Endothelial cell of umbilical vein (primary cell): ENCODE data around the gene USP35. TPM values are rescaled to one million over a fixed set of nuclear protein-coding genes. Genes with fewer than 3 reads are reported as not detected.

ENCODE experiments used
- BruUV-seq: library from RNA; stranded (reverse); fragments of 400-500 nt; replicated peaks from 2 replicates; lab custom pipeline; 2021; lab: Mats Ljungman, UMichigan
- CTCF ChIA-PET: fragments of 300-600, 350-600 bp; sonication (Branson Sonifier 250); formaldehyde crosslinking; loops from one replicate; lab custom pipeline; 2021; ENCODE audit warnings: antibody characterized with exemption, inconsistent platforms; lab: Charles Lee
- POLR2A ChIA-PET: fragments of 300-600, 350-600 bp; sonication (Branson Sonifier 250); formaldehyde crosslinking; loops from one replicate; lab custom pipeline; 2021; ENCODE audit warnings: antibody characterized with exemption, inconsistent platforms; lab: Charles Lee
- DNase-seq: peaks from one replicate; pipeline ENCODE4 v3.0.0-alpha.2; 2011; ENCODE audit warnings: low read depth, low spot score
- FAIRE-seq: peaks from 2 replicates; lab custom pipeline; 2011; peaks lifted over from hg19 to GRCh38; lab: Jason Lieb, UNC
- H2AFZ ChIP-seq: 2 replicates; pipeline ENCODE4 v1.6.0; 2012; ENCODE audit warnings: low read depth, low read length, control low read depth, inconsistent platforms
- H3K27ac ChIP-seq: 2 replicates; pipeline ENCODE4 v1.5.1; 2011; ENCODE audit warnings: low read depth, mild to moderate bottlenecking, control low read depth, low read length, moderate library complexity; ENCODE audit not compliant: insufficient read depth
- H3K27me3 ChIP-seq, 2 experiments: 2 replicates each; pipeline versions ENCODE4 v1.6.0 to v1.6.1; 2011; ENCODE audit warnings: low read length in 2 of 2, mixed read lengths in 1 of 2; ENCODE audit not compliant: control insufficient read depth in 2 of 2, insufficient read depth in 2 of 2
- H3K36me3 ChIP-seq, 2 experiments: 2 replicates in 1 of 2; 3 replicates in 1 of 2; pipeline ENCODE4 v1.5.1; 2011; ENCODE audit warnings: low read length in 2 of 2, mild to moderate bottlenecking in 1 of 2, moderate library complexity in 1 of 2; ENCODE audit not compliant: control insufficient read depth in 2 of 2, insufficient read depth in 2 of 2; ENCODE audit errors: extremely low read depth in 1 of 2
- H3K4me1 ChIP-seq: 3 replicates; pipeline ENCODE4 v1.5.1; 2011; ENCODE audit warnings: mild to moderate bottlenecking, low read length; ENCODE audit not compliant: control insufficient read depth, insufficient read depth; ENCODE audit errors: extremely low read depth
- H3K4me2 ChIP-seq: 2 replicates; pipeline ENCODE4 v1.6.1; 2011; ENCODE audit warnings: low read length, control low read depth, mixed read lengths; ENCODE audit not compliant: insufficient read depth
- H3K4me3 ChIP-seq, 3 experiments: fragments of 200-600 bp in 1 of 3; sonication (generic), shearing (Covaris generic) in 1 of 3; replicated peaks in 1 of 3; 2 replicates each; pipeline ENCODE4 v1.5.1; 2011 to 2016; ENCODE audit warnings: control low read depth in 3 of 3, low read length in 3 of 3, mild to moderate bottlenecking in 2 of 3, inconsistent platforms in 1 of 3, low read depth in 1 of 3, moderate library complexity in 1 of 3; ENCODE audit not compliant: insufficient read depth in 1 of 3
- H3K79me2 ChIP-seq: 2 replicates; pipeline ENCODE4 v1.6.0; 2012; ENCODE audit warnings: low read length, inconsistent platforms; ENCODE audit not compliant: control insufficient read depth, insufficient read depth
- H3K9ac ChIP-seq: replicated peaks from 2 replicates; pipeline ENCODE3; 2011; ENCODE audit warnings: low read length, control low read depth; ENCODE audit not compliant: insufficient read depth; ENCODE audit errors: extremely low read depth
- H3K9me1 ChIP-seq: replicated peaks from 3 replicates; pipeline ENCODE4 v1.6.0; 2011; ENCODE audit warnings: mild to moderate bottlenecking, low read length; ENCODE audit not compliant: control insufficient read depth, insufficient read depth; ENCODE audit errors: extremely low read depth
- H3K9me3 ChIP-seq: replicated peaks from 2 replicates; pipeline ENCODE4 v1.5.1; 2012; ENCODE audit warnings: low read length, inconsistent platforms; ENCODE audit not compliant: control insufficient read depth, insufficient read depth
- H4K20me1 ChIP-seq: replicated peaks from 2 replicates; pipeline ENCODE3; 2011; ENCODE audit warnings: mild to moderate bottlenecking, low read length; ENCODE audit not compliant: control insufficient read depth, insufficient read depth; ENCODE audit errors: extremely low read depth
- CTCF ChIP-seq, 2 donors: IDR thresholded peaks; 1 replicate in 1 of 2; 2 replicates in 1 of 2; pipeline ENCODE4 v1.5.1; 2011; ENCODE audit warnings: low read length in 2 of 2, mild to moderate bottlenecking in 2 of 2, moderate library complexity in 2 of 2, control low read depth in 1 of 2, inconsistent platforms in 1 of 2, low read depth in 1 of 2; ENCODE audit not compliant: insufficient read depth in 1 of 2; ENCODE audit errors: extremely low read depth in 1 of 2
- EZH2 ChIP-seq: IDR thresholded peaks from 2 replicates; pipeline ENCODE4 v1.6.1; 2012; ENCODE audit warnings: borderline replicate concordance, low read depth, mild to moderate bottlenecking, moderate library complexity, low read length, inconsistent platforms; ENCODE audit not compliant: severe bottlenecking
- FOS ChIP-seq: IDR thresholded peaks from 2 replicates; pipeline ENCODE4 v1.6.1; 2011; ENCODE audit warnings: mild to moderate bottlenecking, low read length, moderate library complexity, borderline replicate concordance; ENCODE audit not compliant: insufficient read depth
- GATA2 ChIP-seq: IDR thresholded peaks from 2 replicates; pipeline ENCODE4 v1.7.0; 2011; ENCODE audit warnings: low read depth, mild to moderate bottlenecking, moderate library complexity, mixed read lengths, low read length; ENCODE audit not compliant: insufficient read length, insufficient read depth
- JUN ChIP-seq: IDR thresholded peaks from 2 replicates; pipeline ENCODE4 v1.6.1; 2011; ENCODE audit warnings: borderline replicate concordance, low read depth; ENCODE audit not compliant: insufficient read length, insufficient read depth
- MAX ChIP-seq: IDR thresholded peaks from 2 replicates; pipeline ENCODE4 v1.6.1; 2011; ENCODE audit not compliant: insufficient read depth, insufficient read length
- MYC ChIP-seq: IDR thresholded peaks from one replicate; pipeline ENCODE4 v1.6.1; 2011; ENCODE audit warnings: mild to moderate bottlenecking, low read depth, low read length
- POLR2A ChIP-seq: IDR thresholded peaks from 2 replicates; pipeline ENCODE4 v1.6.1; 2012; ENCODE audit warnings: low read depth, mild to moderate bottlenecking, control low read depth, low read length
- POLR2AphosphoS5 ChIP-seq: IDR thresholded peaks from 2 replicates; pipeline ENCODE4 v1.6.1; 2012; ENCODE audit warnings: low read depth, mild to moderate bottlenecking, control low read depth, low read length, moderate library complexity; ENCODE audit not compliant: insufficient read depth
- dilution Hi-C: fragments of 300-500 bp; cut with MboI; formaldehyde crosslinking; loops from one replicate; pipeline ENCODE4 v1.15.0; 2019; ENCODE audit warnings: low sequenced_read_pairs; ENCODE audit not compliant: extremely low pct_ligation_motif_present
- intact Hi-C: fragments of 100-400 bp; cut with micrococcal nuclease; formaldehyde crosslinking; loops from one replicate; pipeline ENCODE4 v1.10.0; 2022
- polyA plus RNA-seq, 4 experiments: library from polyadenylated mRNA; depleted of rRNA in 3 of 4; stranded (reverse) in 3 of 4; unstranded in 1 of 4; fragments of >200 nt; gene quantifications; 2 replicates each; pipeline versions ENCODE4 v1.2.1 to v1.2.3, GENCODE V29; 2011 to 2012; ENCODE audit warnings: missing spikeins in 1 of 4
- total RNA-seq: library from RNA; stranded (reverse); gene quantifications from 2 replicates; pipeline ENCODE4 v1.2.3, GENCODE V29; 2021

Gene USP35
- total and polyA plus RNA-seq, 2 donors (not counting 3 experiments of a cell fraction or from before 2014, with no cell fraction given), result 8.9 to 12.4 TPM

- Histone ChIP-seq H3K79me2 (no peaks in the 10 kb centered on the region), H3K4me2 (no peak overlapping the region), H3K4me1 (no peaks in the 10 kb centered on the region), H4K20me1 (no peaks in the 10 kb centered on the region), H3K27ac (no peak overlapping the region), H3K27me3 (no peaks in the 10 kb centered on the region), H3K9me1 (no peaks in the 10 kb centered on the region), H3K36me3 (no peaks in the 10 kb centered on the region), H3K4me3 (no peak overlapping the region), H3K9ac (no peak overlapping the region), H3K9me3 (no peaks in the 10 kb centered on the region), H2AFZ (no peak overlapping the region)
- BruUV-seq, result no TSS peak
- intact Hi-C loops, result no loop called here
- ChIA-PET POLR2A (no interaction called here), CTCF (interaction anchor here (0.5 to 1.1 kb wide), 2 partner anchors 13 to 112 kb away, joined by 3 to 4 read pairs; no protein-coding TSS in a partner anchor)
- no peak for DNase-seq
- FAIRE-seq, result no peak
- TF ChIP-seq POLR2AphosphoS5 (no peak), MAX (no peak), FOS (no peak), POLR2A (no peak), GATA2 (no peak), MYC (no peak), CTCF (IDR thresholded peaks at IDR 0.05; ENCODE audit: extremely low read depth in 1 of 2, insufficient read depth in 1 of 2, low read depth in 1 of 2, low read length in 2 of 2) (no peak), JUN (no peak), EZH2 (no peak)
- dilution Hi-C loops, result no loop called here
These were observed 28.2 kb upstream of the USP35 start for GRCh38 chr11:78160557-78160956.
